H1 (cell line): Measurements from ENCODE around the gene SLC66A2. TPM values are rescaled to one million over a fixed set of nuclear protein-coding genes. Genes with fewer than 3 reads are reported as not detected.

Experiments used
- JUN ChIP-seq: IDR thresholded peaks from 2 replicates; pipeline ENCODE4 v1.6.1; 2011; ENCODE audit warnings: low read depth, mild to moderate bottlenecking, improper control_type of control experiment, low read length
- JUND ChIP-seq: IDR thresholded peaks from 2 replicates; pipeline ENCODE4 v1.6.1; 2011; ENCODE audit warnings: mild to moderate bottlenecking, improper control_type of control experiment, low read length
- PHF8 ChIP-seq: fragments of 200-600 bp; sonication (generic); conservative IDR thresholded peaks from 2 replicates; pipeline ENCODE4 v1.7.1; 2012; ENCODE audit warnings: low read depth, mild to moderate bottlenecking, inconsistent platforms, low read length, moderate library complexity
- SP2 ChIP-seq: IDR thresholded peaks from 2 replicates; pipeline ENCODE4 v1.6.1; 2012; ENCODE audit warnings: mild to moderate bottlenecking, low read length, inconsistent platforms
- TEAD4 ChIP-seq: IDR thresholded peaks from 2 replicates; pipeline ENCODE4 v1.6.1; 2012; ENCODE audit warnings: low read depth, low read length, inconsistent platforms, mixed read lengths
- YY1 ChIP-seq: IDR thresholded peaks from 2 replicates; pipeline ENCODE4 v1.6.1; 2011; ENCODE audit warnings: low read depth, mild to moderate bottlenecking, low read length
- polyA plus RNA-seq, 7 experiments: library from polyadenylated mRNA; depleted of rRNA in 3 of 7; stranded (reverse) in 5 of 7; unstranded in 2 of 7; fragments of >200 nt in 5 of 7; fragments of 200-250 nt in 2 of 7; gene quantifications; 1 replicate in 5 of 7; 2 replicates in 1 of 7; 4 replicates in 1 of 7; pipeline versions ENCODE4 v1.2.1 to v1.2.3, GENCODE V29; 2011 to 2013; ENCODE audit warnings: missing spikeins in 2 of 7, mixed read lengths in 2 of 7
- total RNA-seq: library from RNA; stranded (reverse); fragmentation: NEBNext Ultra II Directional; extraction: Animal tissue kit (Norgen Biotek cat#: 25700); gene quantifications from 2 replicates; pipeline ENCODE4 v1.2.1, GENCODE V29; 2021

Gene SLC66A2
- total and polyA plus RNA-seq, 2 of the 8 experiments (the other 6 are each of a cell fraction or from before 2014, with no cell fraction given) = 15.0 to 18.9 TPM

DNA sequence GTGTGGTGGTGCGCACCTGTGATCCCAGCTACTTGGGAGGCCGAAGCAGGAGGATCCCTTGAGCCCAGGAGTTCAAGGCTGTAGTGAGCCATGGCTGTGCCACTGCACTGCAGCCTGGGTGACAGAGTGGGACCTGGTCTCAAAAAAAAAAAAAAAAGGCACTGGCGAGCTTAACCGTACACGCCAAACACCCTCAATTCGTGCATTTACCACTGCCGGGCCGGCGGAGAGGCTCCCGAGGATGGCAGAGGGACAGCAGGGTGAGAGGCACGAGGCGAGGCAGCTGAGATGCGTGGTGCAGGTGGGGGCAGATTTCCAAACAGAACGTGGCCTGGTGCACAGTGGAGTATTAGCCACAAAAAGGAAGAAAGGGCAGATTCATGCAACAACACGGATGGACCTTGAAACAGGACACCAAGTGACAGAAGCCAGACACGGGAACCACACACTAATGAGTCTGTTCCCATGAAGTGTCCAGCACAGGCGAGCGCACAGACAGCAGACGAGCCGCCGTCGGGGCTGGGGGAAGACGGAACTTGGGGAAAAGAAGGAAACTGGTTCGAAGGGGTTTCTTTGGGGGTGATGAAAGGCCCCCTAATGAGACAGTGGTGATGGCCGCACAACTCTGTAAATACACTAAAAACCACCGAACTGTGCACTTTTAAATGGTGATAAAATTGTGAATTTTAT is 27.4 kb downstream of the SLC66A2 start (continued):
- TF ChIP-seq TEAD4 (no peak), PHF8 (no peak), JUN (no peak), YY1 (no peak), SP2 (no peak), JUND (no peak)
